Measurements from ENCODE around the gene PRKAR1B. TPM values are rescaled to one million over a fixed set of nuclear protein-coding genes. Genes with fewer than 3 reads are reported as not detected.

PRKAR1B gene
- total RNA-seq, 1 donor from 2014 or later: 11.8 TPM

DNA sequence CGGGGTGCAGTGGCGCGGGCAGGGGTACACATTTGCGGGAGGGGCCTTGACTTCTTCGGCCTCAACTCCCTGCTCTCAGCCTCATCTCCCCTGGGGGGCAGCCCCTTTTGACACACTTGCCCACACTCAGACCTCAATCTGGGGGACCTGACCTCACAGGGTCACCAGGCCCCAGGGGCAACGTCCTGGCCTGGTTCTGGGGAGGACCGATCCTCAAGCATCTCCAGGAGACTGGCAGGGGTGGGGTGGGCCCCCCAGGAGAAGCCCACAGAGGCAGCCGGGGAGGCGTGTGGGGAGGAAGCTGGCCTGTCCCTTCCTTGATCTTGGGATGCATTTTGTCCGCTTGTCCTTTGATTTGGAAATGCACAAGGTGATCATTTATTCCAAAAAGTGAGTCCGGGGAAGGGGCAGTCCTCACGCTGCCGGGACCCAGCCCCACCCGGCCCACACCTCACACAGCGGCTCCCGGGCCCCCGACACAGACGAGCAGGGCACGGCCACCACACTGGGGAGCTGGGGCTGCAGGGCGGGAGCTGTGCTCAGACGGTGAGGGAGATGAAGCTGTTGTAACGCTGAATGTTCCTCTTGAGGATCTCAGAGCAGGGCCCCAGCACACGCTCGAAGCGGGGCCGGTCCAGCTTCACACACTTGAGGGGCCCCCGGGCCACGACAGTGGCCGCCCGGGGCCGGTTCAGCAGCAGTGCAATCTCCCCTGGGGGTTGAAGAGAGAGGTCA is 177.0 kb downstream of the PRKAR1B start:
- no peaks in the 10 kb centered on the region for H3K9me3 ChIP-seq (ENCODE audit: low read depth)
- Mint-ChIP-seq H3K36me3 (no peaks in the 10 kb centered on the region), H3K4me1 (no peaks in the 10 kb centered on the region), H3K27ac (no peak overlapping the region), H3K4me3 (no peak overlapping the region), H3K9me3 (peaks cover 2% of the 10 kb centered on the region), H3K27me3 (ENCODE audit: insufficient read depth, low read depth) (no peaks in the 10 kb centered on the region)
- H3K36me3 ChIP-seq: no peaks in the 10 kb centered on the region
- H3K9ac ChIP-seq: no peak overlapping the region
- no peaks in the 10 kb centered on the region for H3K27me3 ChIP-seq
- H2AFZ ChIP-seq (replicated peaks): no peak overlapping the region
- H3K4me2 ChIP-seq: no peak overlapping the region
- H3K27ac ChIP-seq: no peak overlapping the region
- no peaks in the 10 kb centered on the region for H4K20me1 ChIP-seq (ENCODE audit: low read depth)
- TF ChIP-seq, protein P1, sequence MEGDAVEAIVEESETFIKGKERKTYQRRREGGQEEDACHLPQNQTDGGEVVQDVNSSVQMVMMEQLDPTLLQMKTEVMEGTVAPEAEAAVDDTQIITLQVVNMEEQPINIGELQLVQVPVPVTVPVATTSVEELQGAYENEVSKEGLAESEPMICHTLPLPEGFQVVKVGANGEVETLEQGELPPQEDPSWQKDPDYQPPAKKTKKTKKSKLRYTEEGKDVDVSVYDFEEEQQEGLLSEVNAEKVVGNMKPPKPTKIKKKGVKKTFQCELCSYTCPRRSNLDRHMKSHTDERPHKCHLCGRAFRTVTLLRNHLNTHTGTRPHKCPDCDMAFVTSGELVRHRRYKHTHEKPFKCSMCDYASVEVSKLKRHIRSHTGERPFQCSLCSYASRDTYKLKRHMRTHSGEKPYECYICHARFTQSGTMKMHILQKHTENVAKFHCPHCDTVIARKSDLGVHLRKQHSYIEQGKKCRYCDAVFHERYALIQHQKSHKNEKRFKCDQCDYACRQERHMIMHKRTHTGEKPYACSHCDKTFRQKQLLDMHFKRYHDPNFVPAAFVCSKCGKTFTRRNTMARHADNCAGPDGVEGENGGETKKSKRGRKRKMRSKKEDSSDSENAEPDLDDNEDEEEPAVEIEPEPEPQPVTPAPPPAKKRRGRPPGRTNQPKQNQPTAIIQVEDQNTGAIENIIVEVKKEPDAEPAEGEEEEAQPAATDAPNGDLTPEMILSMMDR (IDR thresholded peaks at IDR 0.05): no peak
- no peak for TF ChIP-seq EZH2 (IDR thresholded peaks at IDR 0.05)
- no peak for TF ChIP-seq EZH2phosphoT487 (IDR thresholded peaks at IDR 0.05)
- no peak overlapping the region for H3K4me3 ChIP-seq
- no peak for DNase-seq (ENCODE audit: low spot score)
- H3F3A ChIP-seq (ENCODE audit: low read depth): no peaks in the 10 kb centered on the region
- H3K79me2 ChIP-seq (ENCODE audit: low read depth): no peaks in the 10 kb centered on the region
- no peaks in the 10 kb centered on the region for H3K4me1 ChIP-seq

DNA sequence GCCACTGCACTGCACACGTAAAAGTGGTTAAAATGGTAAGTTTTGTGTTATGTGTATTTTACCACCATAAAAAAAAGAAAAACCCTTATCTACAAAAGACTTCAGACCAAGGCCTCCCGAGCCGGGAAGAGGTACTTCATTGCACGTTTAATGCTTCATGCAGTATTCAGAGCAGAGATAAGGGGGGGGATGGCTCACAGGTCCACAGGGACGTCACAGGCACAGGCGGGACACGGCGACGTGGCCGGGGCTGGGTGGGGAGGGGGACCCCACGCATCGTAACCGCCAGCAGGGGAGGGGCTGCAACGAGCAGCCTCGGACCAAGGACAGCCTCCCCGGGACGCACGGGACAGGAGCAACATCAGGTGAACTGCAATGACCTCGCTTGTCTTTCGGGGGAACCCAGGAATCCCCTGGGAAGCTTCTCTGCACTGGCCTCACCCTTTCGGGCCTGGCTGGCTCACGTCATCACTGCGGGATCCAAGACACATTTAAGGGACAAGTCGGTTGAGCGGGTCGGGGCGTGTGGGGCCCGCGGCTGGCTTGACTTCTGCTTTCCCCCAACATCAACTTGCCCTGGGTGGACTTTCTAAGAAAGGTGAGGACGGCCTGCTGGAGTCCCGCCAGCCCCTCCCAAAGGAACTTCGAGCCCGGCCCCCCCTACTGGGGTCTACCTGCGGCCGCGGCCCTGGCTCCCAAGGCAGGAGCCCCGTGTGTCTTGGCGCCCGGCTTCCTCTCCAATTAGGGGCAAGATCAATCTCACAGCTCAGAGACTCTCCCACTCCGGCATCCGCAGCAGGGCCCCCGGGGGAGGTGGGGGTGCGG is 177.8 kb downstream of the PRKAR1B start:
- no peak overlapping the region for H3K27ac ChIP-seq
- no peak overlapping the region for H2AFZ ChIP-seq (replicated peaks)
- H3K36me3 ChIP-seq: no peaks in the 10 kb centered on the region
- no peak overlapping the region for H3K9ac ChIP-seq
- H3K27me3 ChIP-seq: no peaks in the 10 kb centered on the region
- no peak for DNase-seq (ENCODE audit: low spot score)
- H3K27ac Mint-ChIP-seq: no peak overlapping the region
- TF ChIP-seq, protein P1 (IDR thresholded peaks at IDR 0.05): no peak
- no peak for TF ChIP-seq EZH2phosphoT487 (IDR thresholded peaks at IDR 0.05)
- no peak for TF ChIP-seq EZH2 (IDR thresholded peaks at IDR 0.05)
- H3K4me3 Mint-ChIP-seq: no peak overlapping the region
- no peaks in the 10 kb centered on the region for H3K9me3 ChIP-seq (ENCODE audit: low read depth)
- H4K20me1 ChIP-seq (ENCODE audit: low read depth): no peaks in the 10 kb centered on the region
- H3K79me2 ChIP-seq (ENCODE audit: low read depth): no peaks in the 10 kb centered on the region
- H3K27me3 Mint-ChIP-seq (ENCODE audit: insufficient read depth, low read depth): no peaks in the 10 kb centered on the region
- no peak overlapping the region for H3K4me3 ChIP-seq
- no peaks in the 10 kb centered on the region for H3K4me1 Mint-ChIP-seq
- H3K9me3 Mint-ChIP-seq: peaks cover 2% of the 10 kb centered on the region
- H3K4me2 ChIP-seq: no peak overlapping the region
- H3K4me1 ChIP-seq: no peaks in the 10 kb centered on the region
- no peaks in the 10 kb centered on the region for H3F3A ChIP-seq (ENCODE audit: low read depth)
- H3K36me3 Mint-ChIP-seq: no peaks in the 10 kb centered on the region

DNA sequence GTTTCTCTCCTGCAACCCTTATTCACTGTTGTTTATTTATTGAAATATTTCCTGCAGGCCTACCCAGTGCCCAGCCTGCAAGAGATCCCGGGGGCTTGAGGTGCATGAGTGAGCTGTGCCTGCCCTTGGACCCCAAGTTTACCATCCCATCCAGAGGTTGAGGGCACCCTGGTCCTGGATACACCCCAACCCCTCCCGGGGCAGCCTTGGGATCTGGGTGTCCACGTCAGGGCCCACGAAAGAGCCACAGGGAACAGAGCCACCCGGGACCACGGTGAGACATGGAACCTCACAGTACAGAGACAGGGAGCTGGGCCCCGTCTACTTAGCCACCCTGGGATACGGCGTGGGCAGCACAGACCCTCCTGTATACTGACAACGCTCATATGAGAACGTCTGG is 178.7 kb downstream of the PRKAR1B start:
- Mint-ChIP-seq H3K27ac (no peak overlapping the region), H3K9me3 (peaks cover 2% of the 10 kb centered on the region), H3K36me3 (no peaks in the 10 kb centered on the region), H3K4me3 (no peak overlapping the region), H3K27me3 (ENCODE audit: insufficient read depth, low read depth) (no peaks in the 10 kb centered on the region), H3K4me1 (no peaks in the 10 kb centered on the region)
- no peaks in the 10 kb centered on the region for H3K36me3 ChIP-seq
- no peaks in the 10 kb centered on the region for H3K4me1 ChIP-seq
- no peak overlapping the region for H3K4me3 ChIP-seq
- TF ChIP-seq EZH2phosphoT487 (IDR thresholded peaks at IDR 0.05) (no peak), EZH2 (IDR thresholded peaks at IDR 0.05) (no peak)
- TF ChIP-seq, protein P1 (IDR thresholded peaks at IDR 0.05): no peak
- H3K27ac ChIP-seq: no peak overlapping the region
- no peaks in the 10 kb centered on the region for H3F3A ChIP-seq (ENCODE audit: low read depth)
- H3K9ac ChIP-seq: no peak overlapping the region
- DNase-seq (ENCODE audit: low spot score): no peak
- H4K20me1 ChIP-seq (ENCODE audit: low read depth): no peaks in the 10 kb centered on the region
- H3K79me2 ChIP-seq (ENCODE audit: low read depth): no peaks in the 10 kb centered on the region
- H3K4me2 ChIP-seq: no peak overlapping the region
- no peak overlapping the region for H2AFZ ChIP-seq (replicated peaks)
- H3K9me3 ChIP-seq (ENCODE audit: low read depth): no peaks in the 10 kb centered on the region
- H3K27me3 ChIP-seq: no peaks in the 10 kb centered on the region
